Hepatocyte (in vitro differentiated cells): ENCODE data around the gene COX15.

ENCODE experiments used
- EZH2phosphoT487 ChIP-seq: fragments of 200-600 bp; sonication (generic); IDR thresholded peaks from one replicate; pipeline ENCODE4 v1.6.1; 2018; ENCODE audit warnings: antibody characterized with exemption, mild to moderate bottlenecking, low read depth, moderate library complexity; ENCODE audit not compliant: unreplicated experiment, severe bottlenecking
- TF ChIP-seq, protein P1 (sequence below): fragments of 200-600 bp; sonication (generic); IDR thresholded peaks from 2 replicates; pipeline ENCODE4 v1.5.1; 2016; ENCODE audit warnings: antibody characterized with exemption, mild to moderate bottlenecking; ENCODE audit not compliant: poor library complexity

DNA sequence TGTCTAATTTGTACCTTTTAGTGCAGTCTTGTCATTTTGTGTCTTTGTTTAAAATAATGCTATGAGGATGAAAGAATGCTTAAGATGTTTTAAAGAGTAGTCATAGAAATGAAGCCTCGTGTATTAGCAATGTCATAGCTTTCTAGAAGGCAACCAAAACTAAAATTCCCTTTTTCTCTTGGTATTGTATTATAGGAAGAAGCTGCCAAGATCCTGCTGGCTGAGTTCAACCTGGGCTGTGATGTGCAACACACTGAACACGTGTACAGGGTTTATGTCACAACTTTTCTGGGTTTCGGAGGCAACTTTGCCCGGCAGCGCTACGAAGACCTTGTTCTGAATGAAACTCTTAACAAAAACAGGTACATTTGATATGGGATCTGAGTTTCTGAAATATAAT is 36.2 kb downstream of the COX15 start:
- TF ChIP-seq EZH2phosphoT487 = no peak
- TF ChIP-seq, protein P1, sequence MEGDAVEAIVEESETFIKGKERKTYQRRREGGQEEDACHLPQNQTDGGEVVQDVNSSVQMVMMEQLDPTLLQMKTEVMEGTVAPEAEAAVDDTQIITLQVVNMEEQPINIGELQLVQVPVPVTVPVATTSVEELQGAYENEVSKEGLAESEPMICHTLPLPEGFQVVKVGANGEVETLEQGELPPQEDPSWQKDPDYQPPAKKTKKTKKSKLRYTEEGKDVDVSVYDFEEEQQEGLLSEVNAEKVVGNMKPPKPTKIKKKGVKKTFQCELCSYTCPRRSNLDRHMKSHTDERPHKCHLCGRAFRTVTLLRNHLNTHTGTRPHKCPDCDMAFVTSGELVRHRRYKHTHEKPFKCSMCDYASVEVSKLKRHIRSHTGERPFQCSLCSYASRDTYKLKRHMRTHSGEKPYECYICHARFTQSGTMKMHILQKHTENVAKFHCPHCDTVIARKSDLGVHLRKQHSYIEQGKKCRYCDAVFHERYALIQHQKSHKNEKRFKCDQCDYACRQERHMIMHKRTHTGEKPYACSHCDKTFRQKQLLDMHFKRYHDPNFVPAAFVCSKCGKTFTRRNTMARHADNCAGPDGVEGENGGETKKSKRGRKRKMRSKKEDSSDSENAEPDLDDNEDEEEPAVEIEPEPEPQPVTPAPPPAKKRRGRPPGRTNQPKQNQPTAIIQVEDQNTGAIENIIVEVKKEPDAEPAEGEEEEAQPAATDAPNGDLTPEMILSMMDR = no peak
